IPS-18a (cell line): ENCODE data around the gene CEMIP.

Source experiments
- H3K27ac ChIP-seq: one replicate; pipeline ENCODE4 v1.5.1; 2013; ENCODE audit warnings: low read length
- H3K27me3 ChIP-seq: one replicate; pipeline ENCODE4 v1.6.1; 2013; ENCODE audit warnings: mild to moderate bottlenecking, low read length; ENCODE audit not compliant: control insufficient read depth, insufficient read depth
- H3K36me3 ChIP-seq: one replicate; pipeline ENCODE4 v1.6.1; 2013; ENCODE audit warnings: low read depth, low read length; ENCODE audit not compliant: control insufficient read depth
- H3K4me1 ChIP-seq: one replicate; pipeline ENCODE4 v1.6.1; 2013; ENCODE audit warnings: low read depth, low read length; ENCODE audit not compliant: control insufficient read depth
- H3K4me3 ChIP-seq: one replicate; pipeline ENCODE4 v1.5.1; 2013; ENCODE audit warnings: low read length
- H3K9ac ChIP-seq: one replicate; pipeline ENCODE4 v1.6.1; 2013; ENCODE audit warnings: mild to moderate bottlenecking, low read length, moderate library complexity
- H3K9me3 ChIP-seq: one replicate; pipeline ENCODE4 v1.6.1; 2013; ENCODE audit warnings: low read depth, low read length; ENCODE audit not compliant: control insufficient read depth

Gene CEMIP

DNA sequence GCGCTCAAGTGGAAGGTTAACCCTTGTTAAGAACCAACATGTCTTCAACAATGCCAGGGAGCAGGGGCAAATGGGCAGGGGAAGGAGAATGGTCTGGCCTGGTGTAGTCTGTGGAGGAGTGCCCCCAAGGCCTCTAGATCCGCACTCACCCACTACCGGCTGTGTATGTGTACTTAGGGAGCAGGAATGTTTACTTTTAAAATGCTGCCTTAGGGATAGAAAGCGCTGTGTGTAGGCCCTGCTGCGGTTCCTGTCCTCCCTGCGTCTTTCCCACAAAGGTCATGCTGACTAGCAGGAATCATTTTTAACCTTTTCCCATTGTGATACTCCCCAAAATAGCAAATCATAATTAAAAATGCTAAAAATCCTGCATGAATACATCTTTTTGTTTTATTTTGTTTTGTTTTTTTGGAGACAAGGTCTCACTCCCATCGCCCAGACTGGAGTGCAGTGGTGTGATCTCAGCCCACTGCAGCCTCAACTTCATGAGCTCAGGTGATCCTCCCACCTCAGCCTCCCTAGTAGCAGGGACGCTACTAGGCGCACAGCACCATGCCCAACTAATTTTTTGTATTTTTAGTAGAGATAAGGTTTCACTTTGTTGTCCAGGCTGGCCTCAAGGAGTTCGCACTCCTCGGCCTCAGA lies 35.9 kb upstream of the CEMIP start:
- no peaks in the 10 kb centered on the region for H3K9me3 ChIP-seq
- no peaks in the 10 kb centered on the region for H3K36me3 ChIP-seq
- peaks cover 25% of the 10 kb centered on the region for H3K4me1 ChIP-seq
- no peak overlapping the region for H3K27ac ChIP-seq
- no peak overlapping the region for H3K4me3 ChIP-seq
- no peaks in the 10 kb centered on the region for H3K27me3 ChIP-seq
- H3K9ac ChIP-seq: no peak overlapping the region

DNA sequence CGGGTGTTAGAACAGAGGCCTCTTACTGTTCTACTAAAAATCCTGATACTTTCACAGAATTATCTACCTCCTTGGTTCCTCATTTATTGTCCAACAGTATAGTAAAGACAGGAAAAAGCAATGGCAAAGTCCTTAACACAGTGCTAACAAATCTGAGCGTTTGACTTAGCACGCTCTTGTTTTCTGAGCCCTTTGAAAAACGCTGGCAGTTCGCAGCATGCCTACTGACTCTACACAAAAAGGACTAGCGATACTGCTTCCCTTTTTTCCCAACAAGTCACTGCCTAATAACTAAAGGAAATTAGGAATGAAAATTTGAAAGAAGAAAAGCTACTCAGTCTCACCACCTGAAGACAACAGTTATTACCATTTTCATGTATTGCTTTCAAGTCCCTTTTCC lies 34.8 kb upstream of the CEMIP start:
- Histone ChIP-seq H3K27me3 (no peaks in the 10 kb centered on the region), H3K9me3 (no peaks in the 10 kb centered on the region), H3K36me3 (no peaks in the 10 kb centered on the region), H3K4me3 (no peak overlapping the region), H3K27ac (no peak overlapping the region), H3K4me1 (peaks cover 25% of the 10 kb centered on the region), H3K9ac (no peak overlapping the region)

DNA sequence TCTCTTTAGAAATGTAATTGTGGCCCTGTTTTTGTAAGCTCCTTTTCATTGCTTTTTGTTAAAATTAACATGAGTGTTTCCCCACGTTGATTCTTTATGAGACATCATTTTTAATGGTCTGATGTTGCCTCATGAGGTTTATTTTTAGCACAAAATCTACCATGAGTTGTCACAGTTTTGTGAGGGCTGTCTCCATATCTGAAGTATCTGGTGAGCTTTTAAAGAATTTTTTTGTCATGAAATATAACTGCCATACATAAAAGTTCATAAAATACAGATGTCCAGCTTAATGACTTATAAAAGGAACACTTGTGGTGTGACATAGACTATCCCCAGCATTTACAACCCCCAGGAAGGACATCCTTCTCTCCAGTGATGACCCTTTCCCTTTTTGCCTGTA lies 34.3 kb upstream of the CEMIP start:
- H3K9ac ChIP-seq: no peak overlapping the region
- no peaks in the 10 kb centered on the region for H3K9me3 ChIP-seq
- peaks cover 25% of the 10 kb centered on the region for H3K4me1 ChIP-seq
- no peaks in the 10 kb centered on the region for H3K27me3 ChIP-seq
- no peaks in the 10 kb centered on the region for H3K36me3 ChIP-seq
- H3K4me3 ChIP-seq: no peak overlapping the region
- no peak overlapping the region for H3K27ac ChIP-seq

- Histone ChIP-seq H3K27ac (no peak overlapping the region), H3K4me1 (peaks cover 25% of the 10 kb centered on the region), H3K27me3 (no peaks in the 10 kb centered on the region), H3K36me3 (no peaks in the 10 kb centered on the region), H3K4me3 (no peak overlapping the region), H3K9me3 (no peaks in the 10 kb centered on the region), H3K9ac (no peak overlapping the region)
Observed at GRCh38 chr15:80745888-80746287, 33.3 kb upstream of the CEMIP start.

GRCh38 chr15:80747317-80748053 lies 31.7 kb upstream of the CEMIP start:
- no peak overlapping the region for H3K27ac ChIP-seq
- H3K9me3 ChIP-seq: no peaks in the 10 kb centered on the region
- no peaks in the 10 kb centered on the region for H3K27me3 ChIP-seq
- H3K4me3 ChIP-seq: no peak overlapping the region
- H3K9ac ChIP-seq: no peak overlapping the region
- H3K4me1 ChIP-seq: peaks cover 25% of the 10 kb centered on the region
- H3K36me3 ChIP-seq: no peaks in the 10 kb centered on the region

DNA sequence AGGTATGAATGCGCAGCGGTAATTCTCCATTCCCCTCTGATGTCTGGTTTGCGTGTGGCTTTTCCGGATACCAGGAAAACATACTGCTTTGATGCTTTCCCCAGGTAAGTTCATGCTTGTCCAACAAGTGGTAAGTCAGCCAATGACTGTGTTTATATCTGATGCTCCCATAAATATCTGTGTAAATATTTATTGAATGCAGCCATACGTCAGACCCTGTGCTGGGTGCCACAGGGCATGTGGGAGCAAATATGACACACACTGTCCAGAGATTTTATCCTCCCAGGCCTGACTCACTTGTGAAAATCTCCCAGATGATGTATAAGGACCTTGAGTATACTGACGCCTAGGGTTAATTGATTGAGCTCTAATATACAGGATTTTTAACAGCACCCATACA lies 29.6 kb upstream of the CEMIP start:
- Histone ChIP-seq H3K4me1 (peaks cover 16% of the 10 kb centered on the region), H3K36me3 (peaks cover 7% of the 10 kb centered on the region), H3K9ac (no peak overlapping the region), H3K4me3 (no peak overlapping the region), H3K27ac (no peak overlapping the region), H3K27me3 (no peaks in the 10 kb centered on the region), H3K9me3 (no peaks in the 10 kb centered on the region)

GRCh38 chr15:80750575-80750974 lies 28.6 kb upstream of the CEMIP start:
- no peak overlapping the region for H3K27ac ChIP-seq
- peaks cover 13% of the 10 kb centered on the region for H3K4me1 ChIP-seq
- H3K27me3 ChIP-seq: no peaks in the 10 kb centered on the region
- H3K4me3 ChIP-seq: no peak overlapping the region
- H3K9me3 ChIP-seq: no peaks in the 10 kb centered on the region
- no peak overlapping the region for H3K9ac ChIP-seq
- peaks cover 9% of the 10 kb centered on the region for H3K36me3 ChIP-seq

DNA sequence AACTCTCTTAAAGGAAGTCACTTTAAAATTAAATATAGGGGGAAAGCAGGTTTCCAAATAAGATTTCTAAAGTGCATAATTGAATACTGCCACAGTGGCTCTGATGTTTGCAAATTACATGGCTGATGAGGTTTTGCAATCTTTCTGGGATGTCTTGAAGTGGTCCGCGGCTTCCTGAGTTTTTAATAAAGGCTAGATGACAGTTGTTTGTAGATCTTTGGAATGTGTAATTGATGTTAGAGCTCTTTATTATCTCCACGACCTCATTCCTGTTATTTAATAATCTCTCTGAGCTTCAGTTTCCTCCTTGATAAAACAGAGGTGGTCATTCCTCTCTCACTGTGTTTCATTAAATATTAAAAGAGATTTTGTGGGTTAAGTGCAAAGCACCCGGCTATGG lies 27.0 kb upstream of the CEMIP start:
- H3K36me3 ChIP-seq: peaks cover 9% of the 10 kb centered on the region
- H3K4me3 ChIP-seq: no peak overlapping the region
- no peaks in the 10 kb centered on the region for H3K27me3 ChIP-seq
- no peak overlapping the region for H3K27ac ChIP-seq
- H3K4me1 ChIP-seq: peaks cover 13% of the 10 kb centered on the region
- H3K9me3 ChIP-seq: no peaks in the 10 kb centered on the region
- no peak overlapping the region for H3K9ac ChIP-seq

GRCh38 chr15:80753161-80753560 lies 26.0 kb upstream of the CEMIP start:
- no peaks in the 10 kb centered on the region for H3K27me3 ChIP-seq
- H3K9ac ChIP-seq: no peak overlapping the region
- H3K36me3 ChIP-seq: peaks cover 9% of the 10 kb centered on the region
- no peak overlapping the region for H3K4me3 ChIP-seq
- peaks cover 3% of the 10 kb centered on the region for H3K4me1 ChIP-seq
- no peaks in the 10 kb centered on the region for H3K9me3 ChIP-seq
- no peak overlapping the region for H3K27ac ChIP-seq

- Histone ChIP-seq H3K4me3 (no peak overlapping the region), H3K4me1 (peaks cover 3% of the 10 kb centered on the region), H3K9me3 (no peaks in the 10 kb centered on the region), H3K27me3 (no peaks in the 10 kb centered on the region), H3K9ac (no peak overlapping the region), H3K27ac (no peak overlapping the region), H3K36me3 (peaks cover 9% of the 10 kb centered on the region)
Observed at GRCh38 chr15:80754014-80754413, 25.2 kb upstream of the CEMIP start.

GRCh38 chr15:80755885-80756284 lies 23.3 kb upstream of the CEMIP start:
- H3K9ac ChIP-seq: no peak overlapping the region
- H3K4me3 ChIP-seq: no peak overlapping the region
- H3K36me3 ChIP-seq: peaks cover 9% of the 10 kb centered on the region
- H3K27ac ChIP-seq: no peak overlapping the region
- H3K9me3 ChIP-seq: no peaks in the 10 kb centered on the region
- peaks cover 3% of the 10 kb centered on the region for H3K4me1 ChIP-seq
- H3K27me3 ChIP-seq: no peaks in the 10 kb centered on the region

GRCh38 chr15:80758130-80758745 lies 20.9 kb upstream of the CEMIP start:
- H3K4me3 ChIP-seq: no peak overlapping the region
- H3K27ac ChIP-seq: no peak overlapping the region
- peaks cover 3% of the 10 kb centered on the region for H3K4me1 ChIP-seq
- peaks cover 9% of the 10 kb centered on the region for H3K36me3 ChIP-seq
- H3K9me3 ChIP-seq: no peaks in the 10 kb centered on the region
- H3K9ac ChIP-seq: no peak overlapping the region
- no peaks in the 10 kb centered on the region for H3K27me3 ChIP-seq
